Activated CD4-positive, CD25-positive, alpha-beta regulatory T cell treated with anti-CD3 and anti-CD28 coated beads, Interleukin-2, amount 50 U/mL, for 72 hours (primary cell): ENCODE measurements around the gene KLK8.
"Not testable (repeated sequence)": the region's sequence is repeated elsewhere in the genome, so short reads cannot be mapped to it uniquely, and the experiment has no call there.

Source experiments
- DNase-seq: peaks from one replicate; pipeline ENCODE4 v3.0.0; 2021

Gene KLK8

GRCh38 chr19:51016798-51017683 is 15.6 kb upstream of the KLK8 start:
- DNase-seq = no peak

- DNase-seq = no peak
These were observed 14.4 kb upstream of the KLK8 start for GRCh38 chr19:51015691-51016267.

GRCh38 chr19:51014242-51014641 is 12.8 kb upstream of the KLK8 start:
- DNase-seq = no peak

- DNase-seq = no peak
These were observed 11.3 kb upstream of the KLK8 start for GRCh38 chr19:51012661-51013190.

GRCh38 chr19:51010066-51010795 is 8.8 kb upstream of the KLK8 start:
- DNase-seq = no peak

GRCh38 chr19:51009061-51009891 is 7.9 kb upstream of the KLK8 start:
- DNase-seq = no peak

- DNase-seq = no peak
These were observed 6.1 kb upstream of the KLK8 start for GRCh38 chr19:51007488-51007887.

- no peak for DNase-seq
These were observed 5.0 kb upstream of the KLK8 start for GRCh38 chr19:51006406-51006805.

GRCh38 chr19:51005248-51005647 is 3.8 kb upstream of the KLK8 start:
- no peak for DNase-seq

- no peak for DNase-seq
These were observed 1.9 kb upstream of the KLK8 start for GRCh38 chr19:51003316-51003715.

GRCh38 chr19:51002542-51003311 is 1.3 kb upstream of the KLK8 start:
- no peak for DNase-seq

- no peak for DNase-seq
These were observed 707 bp upstream of the KLK8 start for GRCh38 chr19:51002089-51002532.

- no peak for DNase-seq
These were observed 423 bp downstream of the KLK8 start for GRCh38 chr19:51000981-51001380.

GRCh38 chr19:51000426-51000825 is 978 bp downstream of the KLK8 start:
- DNase-seq = no peak

GRCh38 chr19:50998686-50999085 is 2.7 kb downstream of the KLK8 start:
- no peak for DNase-seq

- no peak for DNase-seq
These were observed 3.3 kb downstream of the KLK8 start for GRCh38 chr19:50998061-50998460.

- peak; percentile 35 for DNase-seq
These were observed 7.3 kb downstream of the KLK8 start for GRCh38 chr19:50994129-50994528.

- DNase-seq = no peak
These were observed 8.8 kb downstream of the KLK8 start for GRCh38 chr19:50992666-50993035.

- DNase-seq = not testable (repeated sequence)
These were observed 17.0 kb downstream of the KLK8 start for GRCh38 chr19:50984416-50984815.

- DNase-seq = no peak
These were observed 17.6 kb downstream of the KLK8 start, which contains the start of gene KLK7 for GRCh38 chr19:50983625-50984292. TSS of gene KLK7 (minus strand) at chr19:50983917. CDS start at chr19:50982399, 1,518 bp downstream.

GRCh38 chr19:50982186-50982585 is 19.2 kb downstream of the KLK8 start:
- no peak for DNase-seq
